PC-3 (cell line): ENCODE results near the gene UBA6.

ENCODE experiments used
- CTCF ChIP-seq: fragments of 300-600 bp; sonication (generic); conservative IDR thresholded peaks from 2 replicates; pipeline ENCODE4 v1.5.1; 2017; ENCODE audit warnings: antibody characterized with exemption, low read depth, mild to moderate bottlenecking, low read length
- EZH2 ChIP-seq: fragments of 300-600 bp; sonication (generic); IDR thresholded peaks from one replicate; pipeline ENCODE4 v1.6.1; 2017; ENCODE audit warnings: antibody characterized with exemption, mild to moderate bottlenecking, low read length; ENCODE audit not compliant: unreplicated experiment
- EZH2phosphoT487 ChIP-seq: fragments of 300-600 bp; sonication (generic); IDR thresholded peaks from 2 replicates; pipeline ENCODE4 v1.6.1; 2018; ENCODE audit warnings: mild to moderate bottlenecking, antibody characterized with exemption, low read length, borderline replicate concordance

- no peak for TF ChIP-seq CTCF
- TF ChIP-seq EZH2phosphoT487 = no peak
- no peak for TF ChIP-seq EZH2
Observed at GRCh38 chr4:67701517-67701850, 529 bp upstream of the UBA6 start.
